Sigmoid colon (tissue), 4 donors: ENCODE results near the gene RBBP7.

Experiments
- POLR2AphosphoS5 ChIP-seq, 4 donors: sonication (generic); formaldehyde crosslinking; IDR thresholded peaks; one replicate each; pipeline ENCODE4 v1.6.1; 2017; ENCODE audit warnings: antibody characterized with exemption in 4 of 4
- TF ChIP-seq, protein P1 (sequence below), 4 experiments: fragments of 450-650 bp in 3 of 4; fragments of 200-600 bp in 1 of 4; IDR thresholded peaks; one replicate each; pipeline ENCODE4 v1.5.1; 2016 to 2019; ENCODE audit warnings: antibody characterized with exemption in 4 of 4, mild to moderate bottlenecking in 3 of 4, moderate library complexity in 2 of 4

DNA sequence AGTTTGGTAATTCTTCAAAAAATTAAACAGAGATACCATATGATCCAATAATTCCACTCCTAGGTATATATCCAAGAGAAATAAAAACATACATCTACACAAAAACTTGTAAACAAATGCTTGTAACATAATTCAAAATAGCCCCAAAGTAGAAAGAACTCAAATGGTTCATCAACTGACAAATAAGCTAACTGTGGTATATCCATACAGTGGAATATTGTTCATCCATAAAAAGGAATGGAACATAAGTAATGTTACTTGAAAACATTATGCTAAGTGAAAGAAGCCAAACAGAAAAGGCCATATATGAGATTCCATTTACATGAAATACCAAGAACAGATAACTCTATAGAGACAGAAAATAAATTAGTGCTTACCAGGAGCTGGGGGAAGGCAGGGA lies 13.4 kb downstream of the RBBP7 start:
- TF ChIP-seq, protein P1, sequence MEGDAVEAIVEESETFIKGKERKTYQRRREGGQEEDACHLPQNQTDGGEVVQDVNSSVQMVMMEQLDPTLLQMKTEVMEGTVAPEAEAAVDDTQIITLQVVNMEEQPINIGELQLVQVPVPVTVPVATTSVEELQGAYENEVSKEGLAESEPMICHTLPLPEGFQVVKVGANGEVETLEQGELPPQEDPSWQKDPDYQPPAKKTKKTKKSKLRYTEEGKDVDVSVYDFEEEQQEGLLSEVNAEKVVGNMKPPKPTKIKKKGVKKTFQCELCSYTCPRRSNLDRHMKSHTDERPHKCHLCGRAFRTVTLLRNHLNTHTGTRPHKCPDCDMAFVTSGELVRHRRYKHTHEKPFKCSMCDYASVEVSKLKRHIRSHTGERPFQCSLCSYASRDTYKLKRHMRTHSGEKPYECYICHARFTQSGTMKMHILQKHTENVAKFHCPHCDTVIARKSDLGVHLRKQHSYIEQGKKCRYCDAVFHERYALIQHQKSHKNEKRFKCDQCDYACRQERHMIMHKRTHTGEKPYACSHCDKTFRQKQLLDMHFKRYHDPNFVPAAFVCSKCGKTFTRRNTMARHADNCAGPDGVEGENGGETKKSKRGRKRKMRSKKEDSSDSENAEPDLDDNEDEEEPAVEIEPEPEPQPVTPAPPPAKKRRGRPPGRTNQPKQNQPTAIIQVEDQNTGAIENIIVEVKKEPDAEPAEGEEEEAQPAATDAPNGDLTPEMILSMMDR (IDR thresholded peaks at IDR 0.05), result no peak
- no peak for TF ChIP-seq POLR2AphosphoS5 (IDR thresholded peaks at IDR 0.05)
